SK-N-SH treated with all-trans-retinoic acid at 6 μM for 48 hours (cell line): ENCODE measurements around the gene PRR33.
"Not testable (repeated sequence)": the region's sequence is repeated elsewhere in the genome, so short reads cannot be mapped to it uniquely, and the experiment has no call there.

ENCODE experiments used
- ARNTL ChIP-seq: fragments of 450-650 bp; formaldehyde crosslinking; IDR thresholded peaks from 2 replicates; pipeline ENCODE4 v1.5.0; 2020; ENCODE audit warnings: low read depth, mild to moderate bottlenecking, moderate library complexity, borderline replicate concordance
- ZNF70 ChIP-seq: fragments of 450-650 bp; formaldehyde crosslinking; IDR thresholded peaks from 2 replicates; pipeline ENCODE4 v1.5.0; 2020; ENCODE audit warnings: mild to moderate bottlenecking, moderate library complexity

- TF ChIP-seq ARNTL, ZNF70 (CRISPR knock-in tag): not testable (repeated sequence)
Measured at GRCh38 chr11:1939788-1940187, 48.1 kb upstream of the PRR33 start.
